Fibroblast of skin of back (primary cell): Measurements from ENCODE around the gene SLC37A1.
A peak's percentile ranks its signal among the peaks of the same experiment; 100 is the strongest.

Source experiments
- DNase-seq: peaks from one replicate; pipeline ENCODE4 v3.0.0-alpha.2; 2013

SLC37A1 gene

DNA sequence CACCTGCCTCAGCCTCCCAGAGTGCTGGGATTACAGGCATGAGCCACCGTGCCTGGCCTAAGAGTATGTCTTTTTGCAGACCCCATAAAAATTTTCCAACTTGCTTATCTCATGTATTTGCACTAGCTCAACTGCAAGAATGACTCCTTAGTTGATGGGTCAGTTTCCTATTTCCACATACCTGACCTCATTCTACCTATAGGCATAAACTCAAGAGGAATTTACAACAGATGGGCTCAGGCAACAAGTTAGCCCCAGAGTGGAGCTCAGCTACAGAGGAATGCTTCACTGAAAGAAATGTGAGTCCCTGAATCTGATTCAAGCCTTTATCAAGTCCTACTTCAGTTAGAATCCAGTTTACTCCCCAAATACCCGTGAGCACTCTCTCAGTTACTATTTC, 5.3 kb upstream of the SLC37A1 start:
- no peak for DNase-seq

DNA sequence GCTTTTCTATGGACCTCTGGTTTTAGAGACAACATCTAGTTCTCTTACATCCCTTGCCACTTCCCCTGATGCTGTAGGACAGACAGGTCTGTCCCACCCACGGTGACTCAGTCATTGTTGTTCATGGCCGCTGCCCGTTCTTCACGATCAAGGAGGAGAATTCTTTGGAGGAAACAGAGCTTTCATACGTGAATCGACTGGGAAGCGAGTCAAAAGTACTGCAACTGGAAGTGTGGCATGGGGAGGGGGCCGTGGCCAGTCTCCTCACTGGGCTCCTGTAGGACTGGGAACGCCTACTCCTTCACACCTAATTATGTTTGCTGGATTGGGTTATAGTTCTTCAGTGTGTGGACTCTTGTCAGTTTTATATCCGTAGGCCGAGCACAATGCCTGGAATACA, 4.4 kb upstream of the SLC37A1 start:
- DNase-seq: no peak

GRCh38 chr21:42512346-42513034, 1.2 kb upstream of the SLC37A1 start:
- no peak for DNase-seq

DNA sequence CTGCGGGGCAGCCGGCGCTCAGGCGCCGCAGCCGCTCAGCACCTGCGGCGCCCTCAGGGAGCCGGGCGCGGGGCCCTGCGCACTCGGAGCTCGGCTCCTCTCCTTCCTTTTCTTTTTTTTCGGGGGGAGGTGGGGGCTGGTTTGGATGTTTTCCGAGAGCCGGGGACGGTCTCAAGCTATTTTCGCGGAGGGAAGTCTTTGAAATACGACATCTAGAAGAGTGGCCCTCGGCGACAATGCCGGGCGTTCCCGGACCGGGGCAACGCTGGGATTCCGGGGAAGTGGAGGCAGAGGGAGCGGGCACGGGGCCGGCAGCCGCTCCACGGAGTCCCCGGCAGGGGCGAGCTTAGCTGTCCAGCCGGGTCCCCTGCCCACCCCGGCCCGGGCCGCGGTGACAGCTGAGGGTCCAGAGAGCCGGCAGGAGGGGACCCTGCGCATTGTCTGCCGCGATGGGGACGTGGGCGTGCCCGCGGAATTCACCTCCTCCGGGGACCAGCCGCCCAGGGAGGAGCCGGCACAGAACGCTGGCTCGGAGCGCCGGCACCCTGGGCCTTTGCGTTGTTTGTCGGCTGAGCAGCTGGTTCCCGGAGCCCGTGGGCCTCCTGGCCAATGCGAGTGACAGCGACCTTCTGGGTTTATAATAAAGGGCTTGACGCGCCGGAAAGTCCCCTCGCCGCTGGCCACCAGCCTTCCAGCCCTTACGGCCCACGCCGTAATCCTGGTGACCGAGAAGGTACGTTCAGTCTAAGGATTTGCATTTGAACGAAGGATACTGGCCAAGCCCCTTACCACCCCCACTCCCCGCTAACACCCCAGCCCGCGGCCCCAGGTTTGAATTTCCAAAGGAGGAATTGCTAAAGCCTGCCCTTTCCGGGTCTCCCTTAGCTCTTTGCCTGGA, 582 bp downstream of the SLC37A1 start:
- DNase-seq: peak; percentile 11

GRCh38 chr21:42514883-42515228, 1.2 kb downstream of the SLC37A1 start:
- no peak for DNase-seq

DNA sequence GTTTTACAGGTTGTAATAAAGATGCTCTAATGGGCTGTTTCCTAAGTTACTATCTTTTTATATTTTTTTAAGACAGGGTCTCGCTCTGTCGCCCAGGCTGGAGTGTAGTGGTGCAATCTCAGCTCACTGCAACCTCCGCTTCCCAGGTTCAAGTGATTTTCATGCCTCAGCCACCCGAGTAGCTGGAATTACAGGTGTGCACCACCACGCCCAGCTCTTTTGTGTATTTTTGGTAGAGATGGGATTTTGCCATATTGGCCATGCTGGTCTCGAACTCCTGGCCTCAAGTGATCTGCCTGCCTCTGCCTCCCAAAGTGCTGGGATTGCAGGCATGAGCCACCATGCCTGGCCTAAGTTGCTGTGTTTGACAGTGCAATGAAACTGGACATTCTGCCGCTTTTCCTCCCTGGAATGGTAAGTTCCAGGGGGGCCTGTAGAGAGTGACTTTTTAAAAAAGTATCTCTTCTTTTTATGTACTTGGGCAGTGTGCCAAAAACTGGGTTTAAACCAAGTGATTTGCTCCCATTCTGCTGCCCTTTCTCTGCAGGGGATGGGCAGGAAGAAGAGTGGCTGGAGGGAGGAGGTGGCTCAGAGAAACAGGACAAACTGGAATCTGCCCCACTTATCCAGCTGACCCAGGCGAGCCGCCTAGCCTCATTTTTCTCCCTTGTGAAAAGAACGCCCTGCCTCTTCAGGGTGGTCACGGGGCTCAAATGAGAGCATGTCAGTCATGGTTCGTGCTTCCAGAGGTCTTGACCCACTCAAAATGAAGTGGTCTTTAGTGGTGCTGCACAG, 2.3 kb downstream of the SLC37A1 start:
- DNase-seq: peak; percentile 63

- DNase-seq: peak; percentile 84
Measured at GRCh38 chr21:42518215-42518614, 4.6 kb downstream of the SLC37A1 start.

DNA sequence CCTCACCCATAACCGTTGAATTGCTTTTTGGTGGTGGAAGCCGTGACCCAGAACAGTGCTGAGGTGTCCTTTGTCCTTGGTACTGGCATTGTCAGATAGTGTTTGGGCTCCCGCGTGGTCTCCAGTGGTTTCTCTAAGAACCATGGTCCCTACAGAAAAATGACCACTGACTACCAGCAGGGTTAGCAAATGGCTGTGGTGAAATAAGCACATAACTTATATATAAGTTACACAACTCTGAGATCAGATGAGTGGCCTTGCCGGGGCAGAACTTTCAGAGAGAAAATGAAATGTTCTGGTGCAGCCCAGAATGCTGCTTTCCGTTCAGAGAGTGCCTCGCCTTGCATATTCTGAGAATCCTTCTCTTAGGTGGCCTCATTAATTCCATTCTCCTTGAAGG, 5.0 kb downstream of the SLC37A1 start:
- no peak for DNase-seq

DNA sequence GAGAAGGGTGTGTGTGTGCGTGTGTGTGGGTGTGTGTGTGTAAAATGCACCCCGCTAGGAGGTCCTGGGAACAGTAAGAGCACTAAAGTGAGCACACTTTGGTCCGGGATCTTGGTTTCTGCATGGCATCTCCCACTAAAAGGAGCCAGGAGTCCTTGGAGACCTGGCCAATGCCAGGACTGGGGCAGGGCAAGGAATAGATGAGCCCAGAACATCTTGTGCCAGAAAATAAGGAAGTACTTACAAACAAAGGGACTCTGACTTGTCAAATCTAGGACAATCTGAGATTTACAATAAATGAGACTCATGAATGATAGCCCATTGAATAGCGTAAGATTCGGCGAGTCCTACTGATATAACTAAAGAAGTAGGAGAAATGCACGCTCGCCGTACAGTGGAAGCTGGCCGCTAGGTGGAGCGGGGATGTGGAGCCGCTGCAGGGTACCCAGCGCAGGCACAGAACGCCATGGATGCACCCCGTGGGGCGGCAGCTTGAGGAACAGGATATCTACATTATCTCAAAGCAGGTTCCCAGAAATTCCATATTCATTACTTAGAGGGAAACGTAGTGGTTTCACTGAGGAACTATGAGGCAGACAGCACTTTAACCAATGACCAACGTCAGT, 7.1 kb downstream of the SLC37A1 start:
- peak; percentile 15 for DNase-seq

GRCh38 chr21:42521384-42521783, 7.7 kb downstream of the SLC37A1 start:
- DNase-seq: no peak

DNA sequence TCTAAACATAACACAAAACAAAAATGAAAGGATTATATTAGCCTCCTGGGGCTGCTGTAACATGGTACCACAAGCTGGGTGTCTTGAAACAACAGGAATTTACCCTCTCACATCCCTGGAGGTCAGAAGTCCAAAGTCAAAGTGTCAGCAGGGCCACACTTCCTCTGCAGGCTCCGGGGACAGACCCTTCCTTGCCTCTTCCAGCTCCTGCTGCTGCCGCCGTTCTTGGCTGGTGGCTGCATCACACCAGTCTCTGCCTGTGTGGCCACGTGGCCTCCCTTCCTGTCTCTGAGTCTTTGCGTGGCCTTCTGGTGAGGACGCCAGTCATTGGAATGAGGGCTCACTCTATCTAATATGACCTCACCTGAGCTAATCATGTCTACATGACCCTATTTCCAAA, 8.2 kb downstream of the SLC37A1 start:
- DNase-seq: no peak

DNA sequence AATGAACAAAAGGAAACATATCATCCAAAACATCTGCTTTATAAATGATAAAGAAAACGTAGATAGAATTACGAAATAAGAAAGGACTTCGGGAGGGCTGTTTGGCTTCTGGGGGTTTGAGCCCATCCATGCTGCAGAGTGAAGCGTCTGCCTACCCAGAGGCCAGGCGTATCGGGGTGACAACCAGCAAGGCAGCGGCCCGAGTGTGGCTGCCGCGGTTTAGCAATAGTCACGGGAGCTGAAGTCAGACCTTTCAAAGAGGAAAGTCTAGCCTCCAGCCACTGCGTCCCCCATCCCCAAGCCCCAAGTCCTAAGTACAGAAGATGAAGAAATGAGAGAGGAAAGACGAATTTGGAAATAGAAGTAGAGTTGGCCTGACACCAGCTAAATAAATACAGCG, 8.6 kb downstream of the SLC37A1 start:
- no peak for DNase-seq

DNA sequence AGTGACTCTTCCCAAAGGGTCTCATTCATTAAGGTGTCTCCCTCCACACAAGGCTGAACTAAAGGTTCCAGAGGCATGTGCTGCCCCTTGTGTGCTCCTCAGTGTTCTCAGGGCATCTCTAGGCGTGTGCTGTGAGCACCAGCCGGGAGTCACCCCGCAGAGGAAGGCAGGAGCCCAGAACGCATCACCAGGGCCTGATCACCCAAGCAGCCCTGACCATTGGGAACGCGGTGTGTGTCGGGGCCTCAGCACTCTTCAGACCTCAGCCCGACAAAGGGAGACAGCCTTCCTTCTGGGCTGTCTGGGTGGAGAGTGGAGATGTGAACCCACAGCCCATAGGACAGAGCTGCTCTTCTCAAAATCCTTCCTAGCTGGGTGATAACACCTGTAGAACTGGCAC, 9.1 kb downstream of the SLC37A1 start:
- DNase-seq: no peak

GRCh38 chr21:42523211-42523610, 9.6 kb downstream of the SLC37A1 start:
- no peak for DNase-seq

- no peak for DNase-seq
Measured at GRCh38 chr21:42523941-42524340, 10.3 kb downstream of the SLC37A1 start.

GRCh38 chr21:42524341-42525028, 10.8 kb downstream of the SLC37A1 start:
- DNase-seq: peak; percentile 38

GRCh38 chr21:42525029-42525581, 11.5 kb downstream of the SLC37A1 start:
- DNase-seq: peak; percentile 17

DNA sequence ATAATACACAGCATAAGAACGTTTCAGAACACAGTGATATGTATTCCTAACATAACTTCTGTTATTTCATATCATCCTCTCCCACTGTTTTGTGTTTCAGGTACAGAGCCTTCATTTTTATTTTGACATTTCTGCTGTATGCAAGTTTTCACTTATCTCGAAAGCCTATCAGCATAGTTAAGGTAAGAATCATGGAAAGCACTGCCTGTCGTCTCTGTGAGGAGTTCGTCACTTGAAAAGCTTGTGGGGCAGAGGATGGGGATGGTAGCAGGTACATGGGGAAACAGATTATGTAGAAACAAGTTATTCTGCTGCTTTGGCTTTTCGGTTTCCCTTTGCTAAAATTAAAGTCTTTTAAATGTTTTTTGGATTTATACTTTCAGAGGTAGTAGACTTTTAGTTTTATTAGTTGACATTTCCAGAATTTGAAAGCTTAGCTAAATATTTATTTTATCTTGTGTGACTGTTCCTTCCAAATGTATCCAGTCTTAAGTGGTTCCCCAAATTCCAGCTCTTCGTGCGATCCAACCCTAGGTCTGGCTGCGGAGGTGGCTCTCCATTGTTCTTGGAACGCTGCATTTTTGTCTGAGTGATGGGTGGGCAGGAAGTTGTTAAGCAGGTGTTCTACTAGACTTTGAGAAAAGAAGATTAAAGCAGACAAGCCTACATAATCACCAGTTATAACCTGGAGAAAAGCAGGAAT, 12.2 kb downstream of the SLC37A1 start:
- no peak for DNase-seq

GRCh38 chr21:42526379-42526727, 12.7 kb downstream of the SLC37A1 start:
- DNase-seq: no peak

GRCh38 chr21:42527127-42527488, 13.5 kb downstream of the SLC37A1 start:
- no peak for DNase-seq

GRCh38 chr21:42527489-42528158, 14.0 kb downstream of the SLC37A1 start:
- no peak for DNase-seq
